ENCODE results near the gene LAIR1.

- no peak for TF ChIP-seq CTCF (IDR thresholded peaks at IDR 0.05; ENCODE audit: low read depth, low read length, missing input control)
- TF ChIP-seq REST (IDR thresholded peaks at IDR 0.05) = no peak
- TF ChIP-seq RAD21 (IDR thresholded peaks at IDR 0.05) = no peak
- no peak for TF ChIP-seq GABPA (IDR thresholded peaks at IDR 0.05 in 1 of 2, conservative IDR thresholded peaks at IDR 0.05 in 1 of 2)
- no peak for TF ChIP-seq MAX (IDR thresholded peaks at IDR 0.05)
- TF ChIP-seq SP1 (IDR thresholded peaks at IDR 0.05) = no peak
- TF ChIP-seq EGR1 (IDR thresholded peaks at IDR 0.05; ENCODE audit: low read depth in 2 of 2) = no peak
- no peak for TF ChIP-seq HNF4G (IDR thresholded peaks at IDR 0.05)
- TF ChIP-seq TAF1 (conservative IDR thresholded peaks at IDR 0.05) = no peak
- TF ChIP-seq RXRA (IDR thresholded peaks at IDR 0.05) = no peak
- no peak for TF ChIP-seq FOXA1 (IDR thresholded peaks at IDR 0.05)
- TF ChIP-seq ATF3 (IDR thresholded peaks at IDR 0.05) = no peak
Measured at GRCh38 chr19:54369082-54369687, 4.5 kb upstream of the LAIR1 start.

All from liver (tissue), 3 donors.